HG02970 (cell line): ENCODE measurements around the gene GNAO1.

Experiments used
- ATAC-seq: cut with Tn5 transposase; IDR thresholded peaks from one replicate; pipeline ENCODE4 v1.9.1; 2021; ENCODE audit warnings: mild to moderate bottlenecking, moderate library complexity, moderate number of reproducible peaks; ENCODE audit not compliant: unreplicated experiment, low FRiP score

GNAO1 gene

GRCh38 chr16:56233795-56234566 lies 42.7 kb downstream of the GNAO1 start:
- ATAC-seq, result no peak

DNA sequence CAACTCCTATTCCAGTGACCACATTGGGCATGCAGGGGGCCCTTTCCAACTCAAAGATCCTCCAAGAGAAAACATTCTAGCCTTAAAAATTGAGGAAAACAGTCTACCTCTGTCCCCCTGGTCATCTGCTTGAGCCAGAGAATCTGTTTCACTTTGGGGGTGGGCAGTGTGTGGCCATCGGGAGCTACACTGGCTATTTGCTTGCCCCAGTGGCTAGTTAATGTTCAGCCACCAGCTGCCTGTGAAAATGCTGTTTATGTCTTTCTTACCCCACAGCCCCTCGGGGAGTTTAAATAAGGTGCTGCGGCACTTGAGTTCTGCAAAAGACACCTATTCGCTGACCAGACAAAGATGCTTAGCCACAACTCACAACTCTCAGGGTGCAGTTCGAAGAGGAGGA lies 43.4 kb downstream of the GNAO1 start:
- no peak for ATAC-seq

DNA sequence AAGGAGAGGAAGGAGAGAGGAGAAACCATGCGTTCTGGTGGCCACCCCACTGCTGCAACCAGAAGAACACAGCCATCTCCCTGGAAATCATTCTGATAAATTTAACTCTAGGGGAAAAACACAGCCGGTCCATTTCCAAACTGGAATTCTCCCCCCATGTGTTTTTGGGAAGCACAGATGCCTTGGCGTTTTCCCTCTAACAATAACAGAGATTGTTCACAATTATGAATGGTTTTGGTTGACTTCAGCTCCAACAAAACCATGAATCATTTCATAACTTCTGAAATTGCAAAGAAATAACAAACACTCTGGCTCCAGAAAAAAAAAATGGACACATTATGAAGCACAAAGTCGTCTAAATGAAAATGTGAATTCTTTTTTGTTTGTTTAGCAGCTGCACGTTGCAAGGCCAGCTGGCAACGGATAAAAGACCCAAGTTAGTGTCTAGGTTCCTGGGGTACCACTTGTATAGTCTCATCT lies 46.2 kb downstream of the GNAO1 start:
- ATAC-seq, result no peak

- ATAC-seq, result no peak
These were observed 46.9 kb downstream of the GNAO1 start for GRCh38 chr16:56238188-56238587.

GRCh38 chr16:56241596-56241995 lies 50.3 kb downstream of the GNAO1 start:
- no peak for ATAC-seq

DNA sequence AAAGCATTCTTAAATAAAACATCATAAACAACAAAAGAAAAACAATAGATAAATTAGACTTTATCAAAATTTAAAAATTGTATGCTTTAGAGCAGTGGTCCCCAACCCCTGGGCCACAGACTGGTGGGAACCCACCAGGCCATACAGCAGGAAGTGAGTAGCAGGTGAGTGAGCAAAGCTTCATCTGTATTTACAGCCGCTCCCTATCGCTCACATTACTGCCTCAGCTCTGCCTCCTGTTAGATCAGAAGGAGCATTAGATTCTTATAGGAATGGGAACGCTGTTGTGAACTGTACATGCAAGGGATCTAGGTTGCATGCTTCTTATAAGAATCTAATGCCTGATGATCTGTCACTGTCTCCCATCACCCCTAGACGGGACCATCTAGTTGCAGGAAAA lies 51.5 kb downstream of the GNAO1 start:
- ATAC-seq, result no peak

DNA sequence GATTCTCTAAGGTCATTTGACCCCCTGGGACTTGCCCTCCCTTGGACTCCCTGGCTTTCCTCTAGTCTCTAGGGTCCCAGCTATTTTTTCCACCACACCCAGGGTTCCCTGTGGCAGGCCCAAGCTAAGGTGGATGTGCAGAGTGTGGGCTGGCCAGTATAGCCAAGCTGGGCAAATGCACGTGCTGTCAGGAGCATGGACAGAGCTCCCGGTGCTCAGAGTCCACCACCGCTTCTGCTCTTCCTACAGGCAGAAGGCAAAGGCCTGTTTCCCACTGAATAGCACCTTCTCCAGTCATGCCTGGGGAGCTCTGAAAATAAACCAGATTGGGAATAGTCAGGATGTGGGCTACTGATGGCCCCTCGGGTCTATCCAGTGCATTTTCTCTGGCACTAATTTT lies 53.3 kb downstream of the GNAO1 start:
- ATAC-seq, result no peak

- no peak for ATAC-seq
These were observed 53.9 kb downstream of the GNAO1 start for GRCh38 chr16:56245197-56245596.

- no peak for ATAC-seq
These were observed 54.9 kb downstream of the GNAO1 start for GRCh38 chr16:56246051-56246817.

- no peak for ATAC-seq
These were observed 55.7 kb downstream of the GNAO1 start for GRCh38 chr16:56247018-56247417.

- no peak for ATAC-seq
These were observed 56.5 kb downstream of the GNAO1 start for GRCh38 chr16:56247808-56248207.

DNA sequence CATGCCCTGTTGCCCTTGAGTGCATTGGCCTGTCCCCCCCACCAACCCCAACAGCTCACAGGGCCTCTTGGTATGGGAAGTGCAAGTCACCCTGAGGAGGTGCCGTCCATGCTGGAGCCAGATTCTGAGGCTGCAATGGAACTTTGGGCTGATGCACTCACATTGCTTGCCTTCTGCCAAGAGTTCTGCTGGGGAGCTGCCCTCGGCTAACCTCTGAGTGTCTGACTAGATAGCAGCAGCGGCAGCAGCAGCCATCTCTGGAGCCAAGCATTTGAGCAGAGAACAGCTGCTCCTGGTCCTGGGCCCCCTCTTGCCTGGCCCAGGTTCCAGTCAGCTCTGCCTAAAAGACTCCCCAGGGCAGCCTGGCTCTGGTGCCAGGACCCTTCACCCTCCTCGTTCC lies 61.5 kb downstream of the GNAO1 start:
- ATAC-seq, result no peak

DNA sequence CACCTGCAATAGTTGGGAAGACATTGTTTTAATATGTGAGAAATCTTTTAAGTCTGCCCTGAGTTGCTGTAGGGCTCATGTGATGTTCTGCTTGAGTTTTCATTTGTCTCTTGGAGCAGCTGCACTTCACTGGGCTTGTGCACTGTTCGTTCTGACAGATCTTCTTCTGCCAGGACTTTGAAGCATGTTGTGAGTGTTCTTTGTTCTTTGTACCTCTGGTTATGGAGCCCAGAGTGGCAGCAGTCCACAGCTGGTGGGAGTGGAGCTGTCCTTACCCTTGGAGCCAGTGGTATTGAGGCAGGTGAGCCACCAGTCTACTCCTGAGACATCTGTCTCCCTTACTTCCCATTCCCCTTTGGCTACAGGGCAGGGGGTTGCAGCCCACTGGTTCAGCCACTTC lies 64.6 kb downstream of the GNAO1 start:
- ATAC-seq, result no peak

- no peak for ATAC-seq
These were observed 66.0 kb downstream of the GNAO1 start for GRCh38 chr16:56257239-56257638.

DNA sequence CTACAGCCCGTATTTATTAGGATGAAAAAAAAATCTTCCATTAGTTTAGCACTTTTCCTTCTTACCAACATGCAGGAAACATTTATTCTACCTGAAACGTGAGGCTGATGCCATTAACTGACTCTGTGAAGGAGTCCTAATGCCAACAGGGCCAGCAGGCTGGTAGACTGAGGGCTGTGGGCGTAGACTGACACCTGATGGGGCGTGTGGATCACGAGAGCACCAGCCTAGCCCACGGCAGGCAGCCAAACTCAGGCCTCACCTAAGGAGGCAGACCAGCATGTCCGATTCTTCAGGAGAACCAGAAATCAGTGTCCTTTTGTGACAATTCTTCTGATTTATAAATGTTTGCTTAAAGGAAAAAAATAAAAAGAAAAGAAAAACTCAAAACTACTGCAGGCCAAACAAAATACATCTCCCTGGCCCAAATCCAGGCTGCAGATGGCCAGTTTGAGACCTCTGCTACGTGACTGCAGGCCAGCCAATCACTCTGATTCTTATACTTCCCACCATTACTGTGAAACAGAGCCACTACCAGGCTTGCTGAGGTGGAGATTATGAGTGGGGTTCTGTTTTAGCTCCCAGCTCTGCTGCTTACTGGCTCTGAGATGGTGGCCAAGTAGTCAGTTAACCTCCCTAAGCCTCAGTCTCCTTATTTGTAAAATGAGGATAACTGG lies 66.5 kb downstream of the GNAO1 start:
- ATAC-seq, result no peak

DNA sequence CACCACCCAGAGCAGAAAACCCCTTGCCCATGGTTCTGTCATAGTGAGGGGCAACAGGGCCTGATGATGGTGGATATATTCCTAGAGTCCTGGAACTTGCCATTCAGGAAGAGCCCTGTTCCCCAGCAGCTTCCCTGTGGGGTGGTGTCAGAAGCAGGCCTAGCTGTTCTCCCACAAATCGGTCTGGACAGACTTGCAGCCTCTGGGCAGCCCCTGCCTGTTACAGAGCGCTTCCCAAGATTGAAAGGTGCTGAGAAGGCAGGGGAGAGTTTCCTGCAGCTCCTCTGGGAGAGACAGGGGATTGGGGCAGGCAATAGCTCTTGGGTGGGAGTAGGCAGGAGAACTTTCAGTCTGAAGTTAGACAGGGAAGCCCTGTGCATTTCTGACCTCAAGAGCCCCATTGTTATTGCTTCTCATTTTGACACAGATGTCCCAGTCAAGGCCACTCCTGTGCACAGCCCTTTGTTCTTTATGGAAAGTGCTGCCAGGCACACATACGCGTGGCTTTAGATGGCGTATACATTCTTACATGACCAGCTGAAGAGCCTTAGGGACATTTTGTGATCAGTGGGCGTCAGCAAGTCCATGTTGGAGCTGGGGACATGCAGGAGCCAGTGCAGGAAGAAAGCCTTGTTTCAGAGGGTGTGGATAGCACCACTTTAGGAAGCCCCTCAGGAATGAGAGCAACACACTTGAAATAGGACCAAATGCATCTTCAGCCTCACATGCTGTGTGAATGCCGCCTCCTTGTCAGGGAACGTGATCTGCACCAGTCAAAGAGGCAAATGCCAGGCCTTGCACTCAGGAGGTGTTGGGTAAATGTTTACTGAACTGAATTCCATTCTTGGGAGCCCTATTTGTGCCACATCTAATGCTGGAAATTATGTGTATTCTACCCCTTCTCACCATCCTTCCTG lies 67.5 kb downstream of the GNAO1 start:
- ATAC-seq, result no peak

GRCh38 chr16:56259425-56259779 lies 68.1 kb downstream of the GNAO1 start:
- no peak for ATAC-seq

GRCh38 chr16:56260378-56261160 lies 69.3 kb downstream of the GNAO1 start:
- no peak for ATAC-seq

GRCh38 chr16:56261656-56262055 lies 70.4 kb downstream of the GNAO1 start:
- ATAC-seq, result no peak

GRCh38 chr16:56262148-56262547 lies 70.9 kb downstream of the GNAO1 start:
- no peak for ATAC-seq
